Smooth muscle cell (in vitro differentiated cells): Measurements from ENCODE around the gene PAM. TPM values are rescaled to one million over a fixed set of nuclear protein-coding genes. Genes with fewer than 3 reads are reported as not detected.

Experiments
- DNase-seq: peaks from one replicate; lab custom pipeline; 2025; ENCODE audit not compliant: unreplicated experiment; lab: John Stamatoyannopoulos, UW
- H2AFZ ChIP-seq: fragments of 200-600 bp; sonication (generic); 2 replicates; pipeline ENCODE4 v1.6.0; 2016; ENCODE audit warnings: antibody characterized with exemption, low read depth, mild to moderate bottlenecking
- H3F3A ChIP-seq: fragments of 200-600 bp; sonication (generic); 2 replicates; pipeline ENCODE4 v1.6.0; 2017; ENCODE audit warnings: antibody characterized with exemption, low read depth
- H3K27ac ChIP-seq: fragments of 200-600 bp; sonication (generic); 2 replicates; pipeline ENCODE4 v1.5.1; 2016; ENCODE audit warnings: low read depth, mild to moderate bottlenecking
- H3K27me3 ChIP-seq: fragments of 200-600 bp; sonication (generic); 2 replicates; pipeline ENCODE4 v1.6.1; 2016; ENCODE audit warnings: low read depth, mild to moderate bottlenecking
- H3K36me3 ChIP-seq: fragments of 200-600 bp; sonication (generic); 2 replicates; pipeline ENCODE4 v1.5.1; 2016; ENCODE audit warnings: low read depth
- H3K4me1 ChIP-seq: fragments of 200-600 bp; sonication (generic); 2 replicates; pipeline ENCODE4 v1.5.1; 2016; ENCODE audit warnings: low read depth
- H3K4me2 ChIP-seq: fragments of 200-600 bp; sonication (generic); 2 replicates; pipeline ENCODE4 v1.6.0; 2016; ENCODE audit warnings: mild to moderate bottlenecking
- H3K4me3 ChIP-seq: fragments of 200-600 bp; sonication (generic); 2 replicates; pipeline ENCODE4 v1.5.1; 2016; ENCODE audit warnings: mild to moderate bottlenecking
- H3K79me2 ChIP-seq: fragments of 200-600 bp; sonication (generic); 2 replicates; pipeline ENCODE4 v1.6.0; 2016; ENCODE audit warnings: low read depth, mild to moderate bottlenecking
- H3K9ac ChIP-seq: fragments of 200-600 bp; sonication (generic); 2 replicates; pipeline ENCODE4 v1.6.0; 2016; ENCODE audit warnings: low read depth
- H3K9me3 ChIP-seq: fragments of 200-600 bp; sonication (generic); replicated peaks from 2 replicates; pipeline ENCODE4 v1.5.1; 2016; ENCODE audit warnings: low read depth
- H4K20me1 ChIP-seq: fragments of 200-600 bp; sonication (generic); 2 replicates; pipeline ENCODE4 v1.6.0; 2016; ENCODE audit warnings: low read depth
- WGBS: methylation state at CpG from one replicate; pipeline ENCODE4 v1.1.7; 2016; ENCODE audit warnings: low lambda C conversion rate; 5-methylcytosine and 5-hydroxymethylcytosine counted together
- polyA plus RNA-seq: library from polyadenylated mRNA; unstranded; fragments of >200 nt; fragmentation: Nextera tagmentation; extraction: Ambion mirVana; gene quantifications from 2 replicates; pipeline ENCODE4 v1.2.1, GENCODE V29; 2016
- total RNA-seq: library from RNA; depleted of rRNA; stranded (reverse); fragments of >200 nt; gene quantifications from 2 replicates; pipeline ENCODE4 v1.2.3, GENCODE V29; 2014
- TF ChIP-seq, protein P1 (sequence below): fragments of 200-600 bp; sonication (generic); IDR thresholded peaks from 2 replicates; pipeline ENCODE4 v1.5.1; 2017; ENCODE audit warnings: borderline replicate concordance, mild to moderate bottlenecking, antibody characterized with exemption; ENCODE audit not compliant: insufficient read depth, poor library complexity, severe bottlenecking

PAM gene
- total and polyA plus RNA-seq, 2 experiments from 2014 or later: 117 to 155 TPM

DNA sequence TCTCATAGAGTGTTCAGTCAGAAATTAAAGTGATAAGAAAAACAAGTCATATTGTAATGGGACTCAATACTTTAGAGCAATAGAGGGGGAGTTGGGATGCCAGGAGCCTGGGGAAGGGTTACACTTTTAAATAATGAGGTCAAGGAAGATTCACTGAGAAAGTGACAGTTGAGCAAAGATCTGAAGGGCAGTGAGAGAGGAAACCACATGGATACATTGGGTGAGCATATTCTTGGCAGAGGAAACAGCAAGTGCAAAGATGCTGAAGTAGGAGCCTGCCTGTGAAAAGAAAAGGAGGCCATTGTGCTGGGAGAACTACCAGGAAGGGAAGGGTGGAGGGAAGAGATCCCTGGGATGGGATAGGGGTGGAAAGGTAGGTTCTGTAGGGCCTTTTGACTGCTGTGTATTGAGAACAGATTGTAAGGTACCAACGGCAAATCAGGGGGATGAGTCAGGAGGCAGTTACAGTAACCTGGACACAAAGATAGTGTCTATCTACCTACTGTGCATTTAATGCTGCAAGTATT lies 79.4 kb downstream of the PAM start:
- Histone ChIP-seq H3K9me3 (no peaks in the 10 kb centered on the region), H3K4me3 (no peak overlapping the region), H3K4me1 (no peaks in the 10 kb centered on the region), H3K27ac (no peak overlapping the region), H4K20me1 (peaks cover 59% of the 10 kb centered on the region), H2AFZ (no peak overlapping the region), H3F3A (no peaks in the 10 kb centered on the region), H3K9ac (no peak overlapping the region), H3K4me2 (no peak overlapping the region), H3K79me2 (peaks cover 9% of the 10 kb centered on the region), H3K27me3 (no peaks in the 10 kb centered on the region), H3K36me3 (no peaks in the 10 kb centered on the region)
- 79% methylated on average over 1 of the region's 1 CpG for WGBS
- DNase-seq: no peak
- TF ChIP-seq, protein P1, sequence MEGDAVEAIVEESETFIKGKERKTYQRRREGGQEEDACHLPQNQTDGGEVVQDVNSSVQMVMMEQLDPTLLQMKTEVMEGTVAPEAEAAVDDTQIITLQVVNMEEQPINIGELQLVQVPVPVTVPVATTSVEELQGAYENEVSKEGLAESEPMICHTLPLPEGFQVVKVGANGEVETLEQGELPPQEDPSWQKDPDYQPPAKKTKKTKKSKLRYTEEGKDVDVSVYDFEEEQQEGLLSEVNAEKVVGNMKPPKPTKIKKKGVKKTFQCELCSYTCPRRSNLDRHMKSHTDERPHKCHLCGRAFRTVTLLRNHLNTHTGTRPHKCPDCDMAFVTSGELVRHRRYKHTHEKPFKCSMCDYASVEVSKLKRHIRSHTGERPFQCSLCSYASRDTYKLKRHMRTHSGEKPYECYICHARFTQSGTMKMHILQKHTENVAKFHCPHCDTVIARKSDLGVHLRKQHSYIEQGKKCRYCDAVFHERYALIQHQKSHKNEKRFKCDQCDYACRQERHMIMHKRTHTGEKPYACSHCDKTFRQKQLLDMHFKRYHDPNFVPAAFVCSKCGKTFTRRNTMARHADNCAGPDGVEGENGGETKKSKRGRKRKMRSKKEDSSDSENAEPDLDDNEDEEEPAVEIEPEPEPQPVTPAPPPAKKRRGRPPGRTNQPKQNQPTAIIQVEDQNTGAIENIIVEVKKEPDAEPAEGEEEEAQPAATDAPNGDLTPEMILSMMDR: no peak

DNA sequence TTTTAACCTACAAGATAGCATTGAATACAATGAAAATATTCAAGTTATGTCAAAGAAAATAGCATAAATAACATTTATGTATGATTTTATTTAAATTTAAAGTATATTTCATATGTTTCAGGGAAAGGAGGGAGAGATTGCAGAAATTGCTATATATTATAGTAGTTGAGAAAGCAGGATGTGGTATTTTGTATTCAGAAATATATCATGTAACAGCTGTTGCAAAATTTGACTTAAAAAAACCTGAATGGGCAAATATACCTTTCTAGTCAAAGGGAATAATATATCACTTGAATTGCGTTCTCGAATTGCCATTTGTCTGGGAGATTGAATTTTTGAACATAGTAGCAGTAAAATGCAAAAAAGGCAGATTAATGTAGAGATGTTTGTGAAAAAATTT lies 80.6 kb downstream of the PAM start:
- peaks cover 9% of the 10 kb centered on the region for H3K79me2 ChIP-seq
- no peak overlapping the region for H2AFZ ChIP-seq
- H3K27me3 ChIP-seq: no peaks in the 10 kb centered on the region
- H3K9ac ChIP-seq: no peak overlapping the region
- no peaks in the 10 kb centered on the region for H3K9me3 ChIP-seq
- no peaks in the 10 kb centered on the region for H3K36me3 ChIP-seq
- WGBS: 100% methylated on average over 2 of the region's 2 CpGs
- H4K20me1 ChIP-seq: peaks cover 62% of the 10 kb centered on the region
- no peak overlapping the region for H3K27ac ChIP-seq
- no peak overlapping the region for H3K4me2 ChIP-seq
- TF ChIP-seq, protein P1: no peak
- no peaks in the 10 kb centered on the region for H3F3A ChIP-seq
- DNase-seq: no peak
- no peak overlapping the region for H3K4me3 ChIP-seq
- H3K4me1 ChIP-seq: no peaks in the 10 kb centered on the region

DNA sequence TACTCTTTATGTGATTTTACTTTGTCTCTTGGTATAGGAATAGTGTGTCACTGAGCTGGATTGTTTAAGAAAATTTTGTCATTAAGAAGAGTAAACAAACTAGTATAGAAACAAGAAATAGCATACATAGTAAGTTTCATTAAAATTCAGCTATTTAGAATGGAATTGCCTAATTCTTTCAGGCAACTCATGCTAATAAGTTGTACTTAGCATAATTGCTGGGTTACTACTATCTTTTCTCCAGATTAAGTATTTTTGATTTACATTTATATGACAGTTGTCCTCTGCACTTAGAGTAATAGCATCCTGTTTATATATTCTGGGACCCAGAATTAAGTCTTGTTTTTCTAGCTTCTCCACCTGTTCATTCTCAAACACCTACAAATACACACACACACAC lies 85.9 kb downstream of the PAM start:
- no peak for DNase-seq
- H3K27ac ChIP-seq: no peak overlapping the region
- H3K4me2 ChIP-seq: no peak overlapping the region
- TF ChIP-seq, protein P1: no peak
- H4K20me1 ChIP-seq: peaks cover 46% of the 10 kb centered on the region
- no peaks in the 10 kb centered on the region for H3K27me3 ChIP-seq
- H3K79me2 ChIP-seq: no peaks in the 10 kb centered on the region
- H3K9me3 ChIP-seq: no peaks in the 10 kb centered on the region
- no peaks in the 10 kb centered on the region for H3K4me1 ChIP-seq
- no peaks in the 10 kb centered on the region for H3F3A ChIP-seq
- H3K36me3 ChIP-seq: no peaks in the 10 kb centered on the region
- no peak overlapping the region for H2AFZ ChIP-seq
- no peak overlapping the region for H3K9ac ChIP-seq
- H3K4me3 ChIP-seq: no peak overlapping the region

DNA sequence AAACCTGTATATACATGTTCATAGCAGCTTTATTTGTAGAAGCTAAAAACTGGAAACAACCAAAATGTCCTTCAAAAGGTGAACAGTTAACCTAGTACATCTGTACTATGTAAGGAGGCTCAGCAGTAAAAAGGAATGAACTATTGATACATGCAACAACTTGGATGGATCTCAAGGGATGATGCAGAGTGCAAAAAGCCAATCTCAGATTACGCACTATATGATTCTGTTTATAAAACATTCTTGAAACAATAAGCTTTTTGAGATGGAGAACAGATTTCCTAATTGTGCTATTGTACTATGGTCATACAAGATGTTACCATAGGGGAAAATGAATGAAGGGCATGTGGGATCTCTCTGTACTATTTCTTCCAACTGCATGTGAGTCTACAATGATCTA lies 88.9 kb downstream of the PAM start:
- H3K4me1 ChIP-seq: no peaks in the 10 kb centered on the region
- DNase-seq: no peak
- H3K36me3 ChIP-seq: no peaks in the 10 kb centered on the region
- TF ChIP-seq, protein P1: no peak
- H3K4me3 ChIP-seq: no peak overlapping the region
- H3K9ac ChIP-seq: no peak overlapping the region
- H3K27ac ChIP-seq: no peak overlapping the region
- H3K27me3 ChIP-seq: no peaks in the 10 kb centered on the region
- peaks cover 24% of the 10 kb centered on the region for H4K20me1 ChIP-seq
- no peak overlapping the region for H3K4me2 ChIP-seq
- WGBS: 100% methylated on average over 1 of the region's 1 CpG
- H3K9me3 ChIP-seq: no peaks in the 10 kb centered on the region
- no peaks in the 10 kb centered on the region for H3F3A ChIP-seq
- H3K79me2 ChIP-seq: no peaks in the 10 kb centered on the region
- no peak overlapping the region for H2AFZ ChIP-seq
